GM21825 (cell line): ENCODE results near the gene LUZP1.

Source experiments
- ATAC-seq: cut with Tn5 transposase; IDR thresholded peaks from one replicate; pipeline ENCODE4 v1.9.1; 2021; ENCODE audit warnings: mild to moderate bottlenecking, moderate library complexity; ENCODE audit not compliant: unreplicated experiment

LUZP1 gene

DNA sequence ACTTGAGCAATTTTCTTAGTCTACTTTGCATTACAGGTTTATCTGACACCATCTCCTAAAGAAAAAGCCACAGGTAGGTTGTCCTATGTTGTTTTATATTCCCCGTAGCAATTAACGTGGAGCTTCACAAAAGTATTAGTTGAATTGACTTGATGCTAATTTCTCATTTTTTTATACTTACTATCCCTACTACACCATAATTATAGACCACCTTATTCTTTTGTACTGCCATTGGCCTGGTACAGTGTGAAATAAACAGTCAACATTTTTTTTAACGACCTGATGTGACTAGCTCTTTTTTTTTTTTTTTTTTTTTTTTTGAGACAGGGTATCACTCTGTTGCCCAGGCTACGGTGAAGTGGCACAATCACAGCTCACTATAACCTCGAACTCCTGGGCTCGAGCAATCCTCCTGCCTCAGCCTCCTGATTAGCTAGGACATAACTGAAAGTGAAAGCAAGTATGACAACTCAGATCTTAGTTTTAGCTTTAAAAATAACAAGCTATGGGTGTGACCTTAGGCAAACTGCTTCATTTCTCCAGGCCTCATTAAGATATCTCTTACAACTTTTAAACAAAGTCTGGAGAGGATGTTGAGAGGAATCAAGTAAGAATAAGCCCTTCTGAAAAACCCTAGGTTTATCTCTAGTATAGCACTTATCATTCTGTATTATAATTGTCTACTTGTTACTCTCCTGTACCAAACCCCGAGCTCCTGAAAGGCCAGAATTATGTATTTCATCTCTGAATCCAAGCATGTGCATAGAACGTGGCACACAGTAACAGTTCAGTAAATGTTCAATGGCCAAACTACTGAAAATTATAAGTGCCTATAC lies 49.5 kb downstream of the LUZP1 start:
- ATAC-seq: no peak

DNA sequence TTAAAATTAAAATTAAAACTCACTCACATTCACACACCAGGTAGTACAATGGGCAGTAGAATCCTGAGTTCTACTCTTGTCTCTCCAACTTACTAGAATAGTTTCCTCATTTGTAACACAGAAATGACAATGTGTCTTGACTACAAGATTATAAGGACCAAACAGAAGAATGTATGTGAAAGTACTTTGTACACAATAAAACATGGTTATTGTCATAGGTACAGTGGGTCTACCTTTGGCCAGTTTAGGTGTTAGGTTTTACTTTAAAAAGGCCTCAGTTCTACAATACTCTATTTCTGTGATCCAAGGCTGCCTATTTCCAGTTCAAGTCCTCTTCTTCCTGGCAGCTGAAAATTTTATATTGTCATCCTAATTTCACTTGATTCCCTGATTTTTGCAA lies 50.2 kb downstream of the LUZP1 start:
- no peak for ATAC-seq

DNA sequence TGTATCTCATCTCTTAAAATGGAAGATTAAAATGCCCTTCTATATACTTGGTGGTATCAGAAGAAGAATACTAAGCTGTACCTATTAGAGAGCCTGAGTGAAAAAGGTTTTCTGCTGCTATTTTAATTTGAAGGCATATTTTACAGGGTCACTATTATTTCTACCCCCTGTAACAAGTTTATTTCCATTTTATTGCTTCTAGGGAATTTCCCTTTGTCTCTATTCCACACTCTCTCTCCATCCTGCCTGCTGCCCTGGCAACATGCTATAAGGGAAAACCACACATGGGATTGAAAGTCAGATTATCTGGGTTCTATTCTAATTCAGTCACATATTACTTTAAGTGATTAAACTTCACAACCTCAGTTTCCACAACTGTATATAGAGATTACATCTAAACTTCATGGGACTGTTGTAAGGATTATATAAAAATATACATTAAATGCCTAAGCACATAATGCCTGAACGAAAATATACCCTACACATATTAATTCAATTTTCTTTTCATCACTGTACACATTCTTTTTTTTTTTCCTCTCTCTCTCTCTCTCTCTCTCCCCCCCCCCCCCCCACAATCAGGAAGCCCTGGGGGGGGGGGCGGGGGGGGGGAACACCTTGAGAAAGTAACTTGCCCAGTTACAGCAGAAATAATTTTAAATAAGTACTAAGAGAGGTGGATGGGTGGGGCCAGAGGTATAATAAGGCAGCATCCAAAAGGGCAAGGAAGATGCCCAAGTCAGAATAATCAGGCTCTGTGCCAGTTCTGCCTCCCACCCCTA lies 51.5 kb downstream of the LUZP1 start:
- ATAC-seq: no peak

DNA sequence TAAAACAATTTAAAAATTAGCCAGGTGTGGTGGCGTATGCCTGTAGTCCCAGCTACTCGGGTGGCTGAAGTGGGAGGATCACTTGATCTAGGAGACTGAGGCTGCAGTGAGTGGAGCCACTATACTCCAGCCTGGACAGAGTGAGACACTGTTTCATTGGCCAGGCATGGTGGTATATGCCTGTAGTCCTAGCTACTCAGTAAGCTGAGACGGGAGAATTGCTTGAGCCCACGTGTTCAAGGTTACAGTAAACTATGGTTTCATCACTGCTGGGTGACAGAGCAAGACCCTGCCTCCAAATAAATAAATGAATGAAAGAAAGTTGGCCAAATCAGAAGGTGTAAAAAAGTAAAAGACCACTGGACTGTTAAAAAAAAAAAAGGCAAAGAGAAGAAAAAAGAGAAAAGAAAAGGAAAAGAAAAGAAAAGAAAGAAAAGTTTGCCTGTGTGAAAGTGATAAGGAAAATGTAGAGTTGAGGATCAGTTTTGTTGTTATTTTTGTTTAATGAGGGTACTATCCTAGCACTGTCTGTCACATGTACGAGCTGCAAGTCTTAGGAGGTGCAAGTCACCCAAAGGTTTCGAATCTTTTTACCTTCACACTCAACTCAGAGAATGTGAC lies 52.3 kb downstream of the LUZP1 start:
- ATAC-seq: no peak

DNA sequence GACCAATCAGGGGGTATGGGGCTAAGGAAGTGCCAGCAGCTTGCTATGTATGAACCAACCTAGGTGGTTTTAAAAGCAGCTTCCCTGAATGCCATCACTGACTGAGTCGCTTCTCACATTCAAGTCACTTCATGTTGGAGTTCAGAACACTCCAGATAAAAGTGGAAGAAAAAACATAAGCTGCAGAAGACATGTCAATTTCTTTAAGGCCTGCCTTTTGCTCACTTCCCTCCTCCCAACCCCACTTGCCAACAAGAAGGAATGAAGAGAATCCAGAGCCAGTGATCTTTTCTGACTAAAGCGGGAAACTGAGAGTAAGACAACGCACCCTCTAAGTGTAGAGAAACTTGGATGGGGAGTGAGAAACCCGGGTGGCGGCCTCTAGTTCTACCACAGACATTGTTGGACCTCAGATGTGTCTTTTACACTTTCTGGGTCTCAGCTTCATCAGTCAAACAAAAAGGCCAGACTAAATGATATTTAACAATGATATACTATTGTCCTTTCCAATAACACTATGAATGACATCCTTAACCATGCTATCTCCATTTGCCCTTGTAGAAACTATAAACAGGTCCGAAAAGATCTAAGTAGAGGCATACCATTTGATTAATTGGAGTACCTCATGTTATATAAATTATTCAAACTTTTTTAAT lies 54.1 kb downstream of the LUZP1 start:
- no peak for ATAC-seq

DNA sequence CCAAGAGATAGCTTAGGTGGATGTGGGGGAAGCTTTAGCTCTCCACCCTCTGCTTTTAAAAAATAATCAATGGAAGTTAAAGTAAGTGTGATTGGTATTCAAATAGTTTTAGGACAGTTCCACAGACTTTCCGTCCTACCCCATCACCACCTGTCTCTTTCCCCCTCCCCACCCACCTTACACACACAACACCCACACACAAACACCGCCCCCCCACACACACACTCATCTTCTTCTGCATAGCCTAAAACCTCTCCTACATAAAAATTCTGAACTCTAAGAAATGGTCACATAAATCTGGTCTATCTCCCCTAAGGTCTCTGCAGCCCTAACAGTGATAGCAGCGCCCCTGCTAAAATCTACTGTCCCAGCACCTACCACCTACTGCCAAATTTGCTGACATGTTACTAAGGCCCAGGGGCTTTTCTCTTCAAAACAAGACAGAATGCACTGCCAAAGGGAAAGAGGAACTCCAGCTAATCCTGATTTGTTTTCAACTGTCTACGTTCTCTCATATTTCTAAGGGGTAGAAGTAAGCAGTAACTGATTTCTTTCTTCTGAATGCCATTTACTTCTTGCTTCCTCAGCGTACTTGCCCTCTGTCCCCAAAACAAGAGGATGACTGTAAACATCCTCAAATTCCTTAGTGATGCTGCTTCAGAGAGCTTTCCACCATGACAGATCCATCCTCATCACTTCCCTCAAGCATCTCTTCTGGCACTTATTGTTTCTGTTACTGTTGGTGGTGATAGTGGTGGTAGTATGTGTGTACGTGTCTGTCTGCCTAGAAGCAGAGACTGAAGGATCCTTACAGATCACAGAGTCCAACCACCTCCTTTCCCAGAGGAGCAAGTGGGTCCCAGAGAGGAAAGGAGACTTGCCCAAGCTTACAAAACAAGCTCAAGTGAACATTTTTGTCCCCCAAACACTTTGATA lies 56.8 kb downstream of the LUZP1 start:
- ATAC-seq: no peak

DNA sequence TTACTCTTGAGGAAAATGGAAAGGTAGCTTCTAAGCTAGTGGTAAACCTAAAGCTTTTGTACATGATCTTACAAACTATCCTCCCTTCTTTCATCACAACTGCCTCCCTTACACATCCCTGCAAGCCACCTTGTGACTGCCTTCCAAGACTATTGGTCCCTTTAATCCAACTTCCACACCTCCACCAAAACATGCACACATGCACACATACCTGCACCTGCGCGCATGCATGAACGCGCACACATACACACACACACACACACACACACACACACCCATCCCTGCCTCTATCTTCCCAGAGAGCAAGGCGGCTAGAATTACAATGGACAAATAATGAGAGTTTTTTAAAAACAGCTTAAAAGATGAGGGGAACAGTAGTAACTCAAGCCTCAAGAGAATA lies 58.3 kb downstream of the LUZP1 start:
- no peak for ATAC-seq

DNA sequence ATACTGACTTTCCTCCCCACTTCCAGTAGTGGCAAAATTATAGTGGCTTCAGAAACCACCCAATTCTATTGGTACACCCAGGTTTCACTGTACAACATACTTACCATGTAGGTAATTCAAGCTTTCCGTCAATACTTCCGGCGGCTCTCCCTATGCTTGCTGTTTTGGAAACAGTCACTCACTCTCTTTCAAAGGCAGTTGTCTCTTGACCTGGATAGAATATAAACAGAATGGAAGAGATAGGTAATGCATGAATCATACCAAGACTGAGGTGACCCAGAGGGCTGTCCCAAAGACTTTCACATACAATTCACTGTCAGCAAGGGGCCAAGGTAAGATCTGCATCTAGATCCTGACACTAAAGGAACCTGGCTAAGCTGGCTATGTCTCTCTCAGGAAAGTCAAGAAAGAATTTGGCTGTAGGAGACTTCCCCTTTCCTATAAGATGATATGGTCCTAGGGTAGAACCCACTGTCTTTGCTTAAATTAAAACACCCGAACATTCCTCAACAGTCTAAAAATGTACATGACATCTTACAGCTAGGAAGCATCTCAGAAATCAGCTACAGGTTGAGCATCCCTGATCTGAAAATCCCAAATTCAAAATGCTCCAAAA lies 59.6 kb downstream of the LUZP1 start:
- no peak for ATAC-seq

DNA sequence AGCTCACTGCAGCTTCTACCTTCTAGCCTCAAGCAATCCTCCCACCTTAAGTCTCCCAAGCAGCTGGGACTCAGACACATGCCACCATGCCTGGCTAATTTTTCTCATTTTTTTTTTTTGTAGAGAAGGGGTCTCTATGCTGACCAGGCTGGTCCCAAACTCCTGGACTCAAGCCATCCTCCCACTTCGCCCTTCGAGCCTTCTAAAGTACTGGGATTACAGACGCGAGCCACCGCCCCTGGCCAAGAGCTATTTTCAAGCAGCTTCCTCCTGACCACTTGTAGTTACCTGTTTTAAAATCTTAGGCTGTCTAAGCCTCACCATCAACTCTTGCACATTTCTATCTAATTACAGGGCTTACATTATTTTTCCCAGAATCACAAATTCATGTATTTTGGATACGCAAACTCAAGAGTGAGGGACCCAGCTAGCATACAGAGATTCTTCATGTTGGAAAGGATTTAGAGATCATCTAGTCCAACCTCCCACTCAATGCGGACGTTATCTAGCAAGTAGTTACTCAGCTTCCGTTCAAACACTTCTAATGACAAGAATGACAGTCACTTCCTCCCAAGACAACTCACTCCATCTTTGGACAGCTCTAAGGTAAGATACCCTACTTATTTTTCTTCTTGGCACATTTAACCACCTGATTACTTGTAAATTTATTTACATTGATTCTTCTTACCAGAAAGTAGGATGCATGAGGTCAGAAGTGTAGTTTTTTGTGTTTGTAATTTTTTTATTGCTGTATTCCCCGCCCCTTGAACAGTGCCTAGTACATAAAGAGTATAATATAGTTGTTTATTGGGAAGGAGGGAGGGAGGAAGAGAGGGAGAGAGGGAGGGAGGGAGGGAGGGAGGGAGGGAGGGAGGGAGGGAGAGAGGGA lies 65.4 kb downstream of the LUZP1 start:
- no peak for ATAC-seq

DNA sequence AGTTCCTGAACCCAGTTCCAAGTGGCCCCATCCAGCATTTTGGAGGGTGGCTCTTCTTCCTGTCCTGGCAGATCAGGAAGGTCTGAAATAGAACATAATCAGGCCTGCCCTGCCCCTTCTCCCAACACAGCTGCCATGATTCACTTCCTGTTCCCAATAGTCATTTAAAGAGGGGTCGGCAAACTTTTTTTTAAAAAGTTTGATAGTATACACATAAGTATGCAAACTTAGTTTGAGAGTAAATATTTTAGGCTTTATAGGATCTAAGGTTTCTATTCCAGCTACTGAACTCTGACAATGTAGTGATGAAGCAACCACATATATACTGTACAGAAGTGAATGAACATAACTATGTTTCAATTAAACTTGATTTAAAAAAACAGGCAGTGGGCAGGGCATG lies 66.4 kb downstream of the LUZP1 start:
- ATAC-seq: no peak

DNA sequence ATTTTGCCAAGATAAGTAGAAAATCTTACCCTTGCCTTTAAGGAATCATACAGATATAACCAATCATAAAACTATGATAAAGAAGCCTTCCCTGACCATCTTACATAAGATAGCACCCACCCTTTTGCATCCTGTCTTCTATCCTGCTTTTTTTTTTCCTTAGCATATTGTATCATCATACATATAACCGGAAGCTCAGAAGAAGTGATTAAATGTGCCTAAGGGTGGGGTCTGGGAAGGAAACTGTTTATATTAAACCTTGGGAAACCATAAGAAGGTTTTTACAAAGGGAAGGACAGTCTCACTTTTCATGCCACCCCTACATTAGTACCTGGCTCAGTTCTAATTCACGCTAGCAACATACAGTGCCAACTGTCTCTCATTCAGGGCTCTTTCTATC lies 66.8 kb downstream of the LUZP1 start:
- no peak for ATAC-seq

DNA sequence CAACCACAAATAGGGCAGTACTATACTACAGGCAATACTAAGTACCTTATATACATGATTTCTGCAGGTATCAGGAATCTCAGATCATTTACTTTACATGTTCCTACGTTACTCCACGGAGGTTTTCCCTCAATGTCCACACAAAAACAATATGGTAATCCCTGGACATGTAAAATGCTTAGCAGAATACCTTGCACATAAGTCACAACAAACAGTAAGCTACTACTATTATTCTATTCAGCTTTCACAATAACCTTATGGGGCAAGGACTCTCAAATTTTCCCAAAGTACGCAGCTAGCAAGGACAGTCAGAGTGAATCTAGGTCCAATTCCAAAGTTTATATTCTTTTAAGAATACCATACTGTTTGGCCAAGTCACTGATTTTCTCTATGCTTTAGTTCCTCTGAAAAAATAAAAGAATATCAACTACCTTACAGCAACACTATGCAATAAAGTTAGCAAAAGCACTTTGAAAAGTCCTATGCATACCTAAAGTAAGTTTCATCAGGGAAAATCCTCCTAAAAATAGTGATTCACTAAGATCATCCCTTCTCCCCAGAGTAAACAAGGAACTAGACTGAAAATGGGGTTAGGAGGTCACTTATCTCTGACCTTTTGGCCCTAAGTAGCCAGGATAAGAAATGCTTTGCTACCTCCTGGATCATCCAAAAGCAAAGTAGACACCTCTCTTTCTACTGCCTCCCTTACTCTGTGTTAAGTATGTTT lies 67.4 kb downstream of the LUZP1 start:
- no peak for ATAC-seq

DNA sequence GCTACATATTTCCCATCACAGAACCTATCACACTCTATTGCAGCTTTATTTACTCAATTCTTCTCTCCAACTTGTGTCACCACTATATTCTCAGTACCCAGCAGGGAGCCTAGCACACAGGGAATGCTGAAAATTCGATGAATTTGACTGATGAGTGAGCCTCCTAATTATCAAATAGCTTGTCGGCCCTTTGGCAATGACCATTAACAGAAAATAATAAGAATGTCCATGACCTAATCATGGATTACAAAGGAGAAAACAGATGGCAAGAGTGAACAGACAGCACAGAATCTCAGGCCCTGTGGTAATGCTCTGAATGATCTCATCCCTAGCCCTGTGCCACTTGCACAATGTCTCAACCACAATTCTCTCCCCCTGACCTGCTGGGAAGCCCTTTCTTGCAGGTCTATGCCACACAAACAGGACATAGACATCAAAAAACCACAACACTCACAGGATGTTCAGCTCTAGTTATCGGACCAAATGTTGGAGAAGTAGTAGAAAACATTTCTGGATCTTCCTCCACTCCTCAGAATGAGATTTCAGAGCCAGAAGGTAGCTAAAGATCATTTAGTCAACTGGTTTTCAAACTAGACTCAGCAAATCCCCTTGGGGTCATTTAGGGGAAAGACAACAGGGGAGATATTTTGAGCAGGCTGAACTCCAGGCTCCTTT lies 68.4 kb downstream of the LUZP1 start:
- ATAC-seq: peak; percentile 61

DNA sequence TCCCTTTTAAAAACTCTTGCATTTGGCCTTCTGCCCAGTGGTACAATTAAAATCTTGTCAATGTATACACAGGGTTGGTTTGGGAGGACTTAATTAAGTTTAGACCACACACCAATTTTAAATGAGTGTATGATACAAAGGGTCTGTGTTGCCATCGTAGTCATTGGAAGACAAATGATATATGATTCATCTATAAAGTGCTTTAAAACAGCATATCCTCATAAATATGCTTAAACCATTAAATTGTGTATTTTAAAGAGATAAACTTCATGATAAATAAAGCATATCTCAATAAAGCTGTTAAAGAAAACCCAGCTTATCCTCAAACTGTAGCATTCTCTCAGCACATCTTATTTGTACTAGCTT lies 69.5 kb downstream of the LUZP1 start:
- ATAC-seq: no peak

DNA sequence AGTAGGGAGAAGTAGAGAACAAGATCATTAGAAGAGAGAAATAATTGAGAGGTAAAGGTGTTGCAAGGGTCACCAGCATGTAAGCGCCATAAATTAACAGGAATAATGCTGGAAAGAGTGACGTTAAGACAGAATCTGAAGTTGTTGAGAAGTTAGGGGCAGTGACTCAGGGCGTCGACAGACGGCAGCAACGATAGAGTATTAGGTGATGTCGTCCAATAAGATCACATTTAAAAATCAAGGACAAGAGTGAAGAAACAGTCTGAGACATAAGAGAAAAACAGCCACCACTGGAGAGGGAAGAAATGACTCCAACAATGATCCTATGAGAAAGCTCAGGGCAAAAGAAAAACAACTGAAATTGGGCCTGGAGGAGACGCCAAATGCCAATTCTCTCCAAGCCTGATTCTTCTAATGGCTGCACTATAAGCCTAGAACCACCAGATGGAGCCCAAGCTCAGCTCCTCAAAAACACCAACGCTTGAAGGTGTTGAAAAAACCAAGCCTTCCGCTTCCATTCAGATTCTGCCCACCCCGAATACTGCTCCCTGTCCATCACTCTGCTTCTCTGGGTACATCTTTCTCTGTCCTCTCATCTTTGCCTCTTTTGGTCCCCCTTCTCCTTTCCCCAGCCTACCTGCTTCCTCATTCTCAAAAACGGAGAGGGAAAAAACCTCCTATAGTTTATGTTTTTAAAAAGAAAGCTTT lies 70.0 kb downstream of the LUZP1 start:
- ATAC-seq: no peak

DNA sequence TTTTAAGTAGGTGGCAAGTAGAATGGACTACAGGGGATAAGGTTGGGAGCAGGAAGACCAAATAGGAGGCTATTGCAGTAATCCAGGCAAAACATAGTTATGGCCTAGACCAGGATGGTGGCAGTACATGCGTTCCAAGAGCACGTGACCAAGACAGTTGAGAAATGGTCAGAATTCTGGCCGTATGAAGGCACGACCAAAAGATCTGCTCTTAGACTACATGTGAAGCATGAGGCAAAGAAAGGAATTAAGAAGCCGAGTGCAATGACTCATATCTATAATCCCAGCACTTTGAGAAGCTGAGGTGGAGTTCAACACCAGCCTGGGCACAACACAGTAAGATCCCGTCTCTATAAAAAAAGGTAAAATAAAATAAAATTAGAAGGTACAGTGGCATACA lies 71.3 kb downstream of the LUZP1 start:
- ATAC-seq: no peak

DNA sequence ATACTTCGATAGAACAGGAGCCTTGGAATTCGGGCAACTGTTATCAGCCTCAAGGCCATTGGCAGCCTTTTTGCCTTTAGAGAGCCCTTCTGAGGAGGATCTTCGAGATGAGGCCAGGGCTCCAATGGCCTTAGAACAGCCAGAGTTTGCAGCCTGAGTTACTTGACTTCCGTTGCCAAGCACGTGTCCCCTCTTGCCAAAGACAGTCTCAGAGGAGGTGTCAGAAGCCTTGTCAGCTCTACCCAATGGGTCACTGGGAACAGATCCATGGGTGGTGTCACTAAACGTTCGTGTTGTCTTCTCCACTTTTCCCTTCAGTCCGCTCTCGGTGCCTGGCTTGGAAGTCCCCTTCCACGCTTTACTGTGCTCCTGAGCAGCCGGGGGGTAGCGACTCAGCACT lies 76.2 kb downstream of the LUZP1 start:
- no peak for ATAC-seq
